T follicular helper cell (primary cell): ENCODE results near the gene RUNX2.

Experiments used
- DNase-seq: peaks from one replicate; pipeline ENCODE4 v3.0.0-alpha.2; 2020; ENCODE audit warnings: low read depth

Gene RUNX2

GRCh38 chr6:45590696-45591184 lies 262.6 kb downstream of the RUNX2 start:
- no peak for DNase-seq

GRCh38 chr6:45591306-45591705 lies 263.2 kb downstream of the RUNX2 start:
- DNase-seq, result no peak

- no peak for DNase-seq
Measured at GRCh38 chr6:45591890-45592289, 263.8 kb downstream of the RUNX2 start.

- DNase-seq, result no peak
Measured at GRCh38 chr6:45592991-45593390, 264.9 kb downstream of the RUNX2 start.

- no peak for DNase-seq
Measured at GRCh38 chr6:45595010-45595851, 267.1 kb downstream of the RUNX2 start.

GRCh38 chr6:45597424-45597823 lies 269.3 kb downstream of the RUNX2 start:
- no peak for DNase-seq

- DNase-seq, result no peak
Measured at GRCh38 chr6:45599053-45599452, 270.9 kb downstream of the RUNX2 start.

GRCh38 chr6:45605971-45606370 lies 277.8 kb downstream of the RUNX2 start:
- DNase-seq, result no peak

- no peak for DNase-seq
Measured at GRCh38 chr6:45606831-45607400, 278.8 kb downstream of the RUNX2 start.

GRCh38 chr6:45607798-45608197 lies 279.7 kb downstream of the RUNX2 start:
- no peak for DNase-seq

GRCh38 chr6:45608252-45608913 lies 280.3 kb downstream of the RUNX2 start:
- DNase-seq, result no peak

- no peak for DNase-seq
Measured at GRCh38 chr6:45609141-45609638, 281.1 kb downstream of the RUNX2 start.

GRCh38 chr6:45610374-45610773 lies 282.2 kb downstream of the RUNX2 start:
- no peak for DNase-seq

GRCh38 chr6:45610832-45611231 lies 282.7 kb downstream of the RUNX2 start:
- no peak for DNase-seq

GRCh38 chr6:45611491-45611890 lies 283.4 kb downstream of the RUNX2 start:
- no peak for DNase-seq

GRCh38 chr6:45613656-45614055 lies 285.5 kb downstream of the RUNX2 start:
- DNase-seq, result no peak

GRCh38 chr6:45614488-45615285 lies 286.6 kb downstream of the RUNX2 start:
- DNase-seq, result no peak

- DNase-seq, result no peak
Measured at GRCh38 chr6:45616209-45616608, 288.1 kb downstream of the RUNX2 start.

- DNase-seq, result no peak
Measured at GRCh38 chr6:45617441-45617840, 289.3 kb downstream of the RUNX2 start.

GRCh38 chr6:45618259-45618658 lies 290.1 kb downstream of the RUNX2 start:
- no peak for DNase-seq

GRCh38 chr6:45619211-45619760 lies 291.2 kb downstream of the RUNX2 start:
- no peak for DNase-seq
